ENCODE measurements around the gene BHLHA15. TPM values are rescaled to one million over a fixed set of nuclear protein-coding genes. Genes with fewer than 3 reads are reported as not detected.
"Not testable (repeated sequence)": the region's sequence is repeated elsewhere in the genome, so short reads cannot be mapped to it uniquely, and the experiment has no call there.

BHLHA15 gene
- total RNA-seq, 1 experiment from 2014 or later: 2.4 TPM

DNA sequence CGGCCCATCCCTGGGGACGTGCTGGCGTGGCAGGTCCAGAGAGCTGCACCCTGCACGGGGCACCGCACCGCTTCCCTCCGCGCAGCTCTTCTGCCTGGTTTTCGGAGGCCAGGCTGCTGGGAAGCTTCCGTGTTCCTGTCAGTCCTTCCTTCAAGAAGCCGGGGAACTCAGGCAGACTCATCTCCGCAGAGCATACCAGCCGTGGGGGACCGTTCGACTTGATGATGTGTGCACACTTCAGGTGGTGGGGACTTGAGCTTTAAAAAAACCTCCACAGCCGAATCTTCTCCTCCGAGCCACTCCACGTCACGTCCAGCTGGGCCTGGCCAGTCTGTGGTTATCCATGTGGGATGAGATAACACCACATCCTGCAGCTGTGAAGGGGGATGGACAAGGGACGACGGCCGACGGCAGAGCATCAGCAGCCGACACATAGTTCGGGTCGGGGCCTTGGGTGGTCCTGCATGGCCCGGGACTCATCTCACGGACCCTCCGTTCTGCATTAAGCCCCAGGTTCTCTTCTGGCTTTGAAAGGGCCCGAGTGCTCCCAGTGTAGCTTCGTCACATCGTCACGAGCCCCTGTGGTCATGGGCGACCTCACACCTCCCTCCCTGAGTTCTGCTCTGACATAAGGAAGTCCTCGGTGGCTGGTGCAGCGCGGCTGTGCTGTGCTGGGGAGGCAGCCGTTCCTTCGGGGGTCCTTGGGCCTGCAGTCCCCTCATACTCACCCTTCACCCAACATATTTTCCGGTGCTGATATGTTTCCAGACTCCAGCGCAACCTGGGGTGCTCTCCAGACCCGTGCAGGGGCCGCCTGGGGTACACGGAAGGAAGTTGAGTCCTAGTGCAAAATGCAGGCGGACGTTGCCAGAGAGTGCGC is 4.5 kb upstream of the BHLHA15 start:
- no peak for DNase-seq (ENCODE audit: extremely low read depth, low read depth)

DNA sequence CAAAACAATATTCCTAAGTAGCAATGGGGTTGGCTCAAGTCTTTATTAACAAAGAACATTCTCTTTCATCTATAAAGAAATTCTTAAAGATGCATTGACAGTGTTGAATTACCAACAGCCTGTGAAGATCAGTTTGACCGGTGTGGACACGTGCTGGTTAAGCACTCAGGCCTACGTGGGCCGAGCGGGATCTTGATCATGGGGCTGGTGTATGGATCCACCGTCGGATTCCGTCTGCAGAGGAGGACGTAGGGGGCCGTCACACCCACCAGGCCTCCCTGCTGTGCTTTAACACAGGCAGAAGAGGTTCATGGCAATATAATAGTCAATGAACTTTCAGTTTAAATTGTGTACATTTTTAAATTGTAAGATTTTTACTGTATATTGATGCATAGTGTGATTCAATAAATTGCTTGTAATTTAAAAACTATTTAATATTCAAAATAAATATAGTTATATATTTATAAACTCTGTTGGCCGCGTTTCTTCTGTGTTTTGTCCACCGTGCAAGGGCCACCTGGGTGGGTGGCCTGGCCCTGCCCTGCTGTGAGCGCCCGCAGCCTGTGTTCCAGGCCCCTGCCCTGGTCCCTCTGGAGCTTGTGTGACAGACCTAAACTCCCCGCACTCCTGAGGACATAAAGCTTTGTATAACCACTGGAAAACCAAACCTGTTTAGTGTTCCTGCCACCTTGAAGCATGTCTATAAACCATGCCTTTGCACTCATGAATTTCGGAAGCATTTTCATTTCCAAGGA is 1.9 kb upstream of the BHLHA15 start:
- DNase-seq (ENCODE audit: extremely low read depth, low read depth): no peak

DNA sequence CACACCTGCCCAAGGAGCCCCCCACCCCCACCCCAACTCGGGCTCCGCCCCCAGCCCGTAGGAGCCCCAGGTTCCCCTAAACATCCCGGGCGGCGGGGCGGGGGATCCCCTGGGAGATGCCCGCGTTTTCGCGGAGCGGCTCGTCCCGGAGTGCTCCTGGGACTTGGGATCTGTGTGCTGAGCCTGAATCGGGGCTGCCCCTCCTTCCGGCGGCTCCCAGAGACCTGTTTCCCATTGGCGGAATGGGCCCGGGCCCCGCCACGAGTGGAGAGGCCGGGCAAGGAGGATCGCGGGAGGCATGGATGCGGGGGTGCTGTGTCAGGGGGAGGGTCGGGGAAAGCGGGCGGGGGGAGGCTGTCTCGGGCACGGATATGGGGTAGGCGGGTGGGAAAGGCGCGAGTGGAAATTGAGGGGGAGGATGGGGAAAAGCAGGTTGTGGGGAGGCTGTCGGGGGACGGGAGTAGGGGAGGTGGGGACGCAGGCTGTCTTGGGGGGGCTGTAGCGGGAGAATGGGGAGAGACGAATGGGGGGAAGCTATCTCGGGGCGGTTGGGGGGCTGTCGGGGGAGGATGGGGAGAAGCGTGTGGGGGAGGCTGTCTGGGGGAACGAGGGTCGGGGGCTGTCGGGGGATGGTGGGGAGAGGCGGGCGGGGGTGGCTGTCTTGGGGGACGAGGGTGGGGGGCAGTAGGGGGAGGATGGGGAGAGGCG is 572 bp upstream of the BHLHA15 start:
- DNase-seq (ENCODE audit: extremely low read depth, low read depth): no peak

DNA sequence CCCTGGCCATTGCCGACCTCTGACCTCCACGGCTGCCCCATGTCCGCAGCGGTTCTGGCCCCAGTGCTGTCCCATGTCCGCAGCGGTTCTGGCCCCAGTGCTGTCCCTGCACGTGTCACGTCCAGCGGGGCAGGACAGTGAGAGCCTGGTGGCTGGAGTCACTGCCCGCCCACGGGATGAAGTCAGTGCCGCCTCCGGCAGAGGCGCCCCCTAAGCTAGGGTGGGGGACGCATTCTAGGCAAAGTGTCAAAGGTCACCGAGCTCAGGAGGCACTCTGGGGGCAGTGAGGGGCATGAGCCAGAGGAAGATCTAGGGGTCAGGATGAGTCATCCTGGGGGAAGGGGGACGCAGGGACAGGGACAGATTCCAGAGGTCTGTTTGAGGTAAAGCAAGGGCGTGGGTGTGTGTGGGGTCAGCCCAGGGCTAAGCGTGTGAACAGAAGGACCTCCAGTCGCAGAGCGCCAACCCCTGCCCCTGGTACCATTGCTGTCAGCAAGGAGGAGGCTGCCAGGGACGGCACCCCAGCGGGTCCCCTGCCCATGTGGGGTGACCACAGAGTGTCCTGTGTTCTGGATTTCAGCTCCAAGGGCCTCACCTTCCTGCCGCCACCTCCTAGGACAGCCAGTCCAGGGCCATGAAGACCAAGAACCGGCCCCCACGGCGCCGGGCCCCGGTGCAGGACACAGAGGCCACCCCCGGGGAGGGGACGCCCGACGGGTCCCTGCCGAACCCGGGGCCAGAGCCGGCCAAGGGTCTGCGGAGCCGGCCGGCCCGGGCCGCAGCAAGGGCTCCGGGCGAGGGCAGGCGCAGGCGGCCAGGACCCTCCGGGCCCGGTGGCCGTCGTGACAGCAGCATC is 665 bp downstream of the BHLHA15 start:
- DNase-seq (ENCODE audit: extremely low read depth, low read depth): no peak

DNA sequence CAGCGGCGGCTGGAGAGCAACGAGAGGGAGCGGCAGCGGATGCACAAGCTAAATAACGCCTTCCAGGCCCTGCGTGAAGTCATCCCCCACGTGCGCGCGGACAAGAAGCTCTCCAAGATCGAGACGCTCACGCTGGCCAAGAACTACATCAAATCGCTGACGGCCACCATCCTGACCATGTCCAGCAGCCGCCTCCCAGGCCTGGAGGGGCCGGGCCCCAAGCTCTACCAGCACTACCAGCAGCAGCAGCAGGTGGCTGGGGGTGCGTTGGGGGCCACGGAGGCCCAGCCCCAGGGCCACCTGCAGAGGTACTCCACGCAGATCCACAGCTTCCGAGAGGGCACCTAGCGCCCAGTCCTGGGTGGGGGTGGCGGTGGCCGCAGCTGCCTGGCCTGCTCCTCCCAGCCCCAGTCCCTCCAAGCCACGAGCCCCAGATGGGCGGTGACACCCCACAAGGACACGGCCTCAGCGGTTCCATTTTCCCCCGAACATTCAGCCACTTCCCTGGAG is 1.3 kb downstream of the BHLHA15 start:
- DNase-seq (ENCODE audit: extremely low read depth, low read depth): no peak

DNA sequence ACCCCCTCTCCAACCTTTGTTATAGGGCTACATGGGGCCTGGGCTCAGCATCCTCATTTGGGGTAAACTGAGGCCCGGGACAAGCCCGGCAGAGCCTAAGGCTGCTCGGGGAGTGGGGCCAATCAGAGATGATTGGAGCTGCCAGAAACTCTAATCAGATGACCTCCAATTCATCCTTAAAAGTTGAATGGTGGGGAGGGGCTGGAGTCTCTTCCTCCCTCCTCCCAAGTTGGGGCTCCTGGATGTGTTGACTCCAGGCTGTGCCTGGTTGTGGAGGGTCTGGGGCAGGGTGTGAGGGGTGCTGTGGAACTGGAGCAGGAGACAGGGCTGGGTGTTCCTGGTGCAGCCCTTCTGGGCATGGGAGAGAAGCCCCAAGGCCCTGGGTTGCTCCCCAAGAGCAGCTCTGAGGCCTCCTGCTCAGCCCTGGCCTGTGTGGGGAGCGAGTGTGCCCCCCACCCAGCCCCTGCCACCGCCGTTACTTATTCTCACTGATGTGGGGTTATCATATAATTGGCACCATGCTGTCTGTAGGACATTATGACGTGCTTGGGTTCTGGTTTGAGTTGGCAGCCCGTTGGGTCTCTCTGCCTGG is 2.2 kb downstream of the BHLHA15 start:
- DNase-seq (ENCODE audit: extremely low read depth, low read depth): no peak

DNA sequence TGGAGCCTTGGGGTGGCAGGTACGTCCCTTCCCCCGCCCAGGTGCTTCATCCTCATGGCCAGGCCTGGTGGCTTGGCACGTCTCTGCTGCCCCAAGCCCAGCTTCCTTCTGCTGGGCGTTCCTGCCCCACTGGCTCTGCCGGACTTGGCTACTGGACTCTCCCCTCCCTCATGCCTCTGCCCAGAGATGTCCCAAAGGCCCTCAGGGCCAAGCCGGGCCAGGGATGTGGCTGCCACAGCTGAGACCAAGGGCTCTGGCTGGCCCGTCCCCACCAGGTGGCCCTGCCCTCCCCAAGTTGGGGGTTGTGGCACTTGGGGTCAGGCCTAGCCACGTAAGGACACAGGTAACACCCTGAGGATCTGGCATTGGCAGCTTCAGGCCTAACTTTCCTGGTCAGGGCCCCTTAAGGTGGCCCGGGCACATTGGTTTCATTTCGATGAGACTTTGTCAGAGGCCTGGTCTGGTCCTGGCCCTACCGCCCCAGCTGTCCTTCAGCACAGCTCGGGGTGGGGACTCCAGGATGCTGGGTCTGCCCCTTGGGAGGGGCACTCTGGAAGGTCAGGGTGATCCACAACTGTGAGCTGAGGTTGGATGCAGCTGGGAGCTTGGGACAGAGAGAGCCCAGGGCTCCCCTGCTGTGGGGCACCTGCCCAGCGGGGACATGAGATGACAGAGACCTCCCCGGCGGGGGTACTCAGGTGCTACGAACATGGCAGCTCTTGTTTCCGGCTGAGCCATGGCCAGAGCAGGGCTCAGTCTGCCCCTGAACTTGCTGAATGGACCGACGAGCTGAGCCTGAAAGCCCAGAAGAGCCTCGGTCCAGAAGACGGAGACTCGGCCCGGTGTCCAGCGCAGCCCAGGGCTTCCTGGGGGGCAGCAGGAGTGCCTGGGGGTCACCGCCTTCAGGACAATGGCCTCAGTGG is 2.9 kb downstream of the BHLHA15 start:
- no peak for DNase-seq (ENCODE audit: extremely low read depth, low read depth)

DNA sequence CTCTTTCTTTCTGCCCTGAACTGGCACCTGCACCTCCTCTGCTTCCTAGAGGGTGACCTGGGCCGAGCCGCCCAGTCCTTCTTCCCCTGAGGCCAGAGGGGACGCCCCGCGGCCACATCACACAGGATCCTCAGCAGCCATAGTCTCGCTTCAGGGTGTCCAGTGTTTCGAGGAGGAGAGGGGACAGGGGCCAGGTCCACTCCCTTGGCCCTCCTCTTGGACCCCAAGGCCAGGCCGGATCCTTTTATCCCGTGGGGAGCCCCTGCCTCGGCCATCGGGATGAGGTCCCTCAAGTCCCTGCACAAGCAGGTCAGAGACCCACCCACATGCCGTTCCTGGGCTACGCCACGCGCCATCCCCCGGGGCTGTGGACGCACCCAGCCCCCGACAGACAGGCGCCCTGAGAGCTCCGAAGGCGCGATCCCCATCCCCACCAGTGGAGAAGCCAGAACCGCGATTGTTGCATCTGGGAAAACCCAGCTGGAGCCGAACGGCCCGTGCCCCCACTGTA is 3.6 kb downstream of the BHLHA15 start:
- no peak for DNase-seq (ENCODE audit: extremely low read depth, low read depth)

DNA sequence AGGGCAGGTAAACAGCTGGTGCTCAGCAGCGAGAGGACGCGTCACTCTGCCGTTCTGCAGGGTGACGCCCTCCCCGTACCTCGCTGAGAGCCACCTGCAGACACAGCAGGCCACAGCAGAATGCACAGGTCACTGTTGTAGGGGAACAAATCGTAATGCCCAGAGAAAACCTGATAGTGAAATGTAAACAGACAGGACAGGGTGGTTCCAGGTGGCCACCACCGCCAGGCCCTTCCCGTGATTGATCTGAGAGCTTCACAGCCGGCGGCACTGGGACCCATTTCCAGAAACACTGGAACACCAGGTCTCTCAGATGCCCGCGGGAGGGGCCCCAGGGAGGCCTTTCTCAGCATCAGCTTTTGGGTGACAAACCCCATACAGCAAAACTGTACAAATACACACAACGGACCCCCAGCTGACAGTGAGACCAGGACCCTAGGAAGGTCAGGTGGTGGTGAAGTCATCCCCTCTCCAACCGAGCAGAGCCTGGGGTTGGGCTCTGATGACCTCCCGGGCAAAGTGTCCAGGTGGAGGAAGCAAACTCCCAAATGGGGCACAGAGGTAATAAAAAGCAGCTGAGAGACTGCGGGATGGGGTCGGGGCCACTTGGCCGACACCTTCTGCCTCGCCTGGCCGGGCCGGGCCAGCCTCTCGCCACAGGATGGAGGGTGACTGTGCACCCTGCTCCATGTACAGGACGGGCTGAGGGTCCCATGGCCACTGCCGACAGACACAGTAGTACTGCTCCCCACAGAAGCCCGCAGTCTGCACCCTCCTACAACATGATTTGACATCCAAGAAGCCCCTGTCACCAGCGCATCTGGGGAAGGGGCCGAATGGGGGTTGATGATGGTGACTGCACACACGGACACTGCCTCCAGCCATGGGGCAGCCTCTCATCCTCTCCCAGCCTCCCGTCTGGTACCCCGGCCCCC is 4.6 kb downstream of the BHLHA15 start:
- no peak for DNase-seq (ENCODE audit: extremely low read depth, low read depth)

DNA sequence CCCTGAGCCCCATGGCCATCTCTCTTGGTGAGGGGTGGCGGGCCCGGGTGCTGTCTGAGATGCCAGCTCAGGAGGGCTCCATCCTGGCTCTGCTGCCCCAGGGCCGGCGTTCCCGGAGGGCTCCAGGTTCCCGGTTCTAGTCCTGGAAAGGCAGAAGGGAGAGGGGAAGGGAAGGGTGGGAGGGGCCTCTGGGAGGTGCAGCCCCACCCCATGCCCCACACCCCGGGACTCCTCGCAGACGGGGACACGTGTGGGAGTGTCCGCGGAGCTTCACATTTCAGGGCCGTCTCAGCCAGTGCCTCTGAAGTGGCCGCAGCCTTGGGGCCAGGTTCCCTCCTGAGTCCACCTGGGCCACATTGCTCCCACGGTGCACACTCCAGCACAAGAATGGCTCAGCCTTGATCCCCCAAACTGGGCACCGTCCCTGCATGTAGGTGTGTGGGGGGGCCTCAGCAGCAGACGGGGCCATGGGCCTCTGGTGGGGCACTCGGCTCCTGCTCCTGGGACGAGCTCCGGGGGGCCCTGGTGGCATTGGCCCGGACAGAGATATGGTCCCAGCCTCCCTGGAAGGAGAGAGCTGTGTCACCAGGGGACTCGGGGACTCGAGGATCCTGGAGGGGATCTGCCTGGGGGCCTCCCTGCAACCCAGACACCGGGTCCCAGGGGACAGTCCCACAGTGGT is 5.8 kb downstream of the BHLHA15 start:
- no peak for DNase-seq (ENCODE audit: extremely low read depth, low read depth)

DNA sequence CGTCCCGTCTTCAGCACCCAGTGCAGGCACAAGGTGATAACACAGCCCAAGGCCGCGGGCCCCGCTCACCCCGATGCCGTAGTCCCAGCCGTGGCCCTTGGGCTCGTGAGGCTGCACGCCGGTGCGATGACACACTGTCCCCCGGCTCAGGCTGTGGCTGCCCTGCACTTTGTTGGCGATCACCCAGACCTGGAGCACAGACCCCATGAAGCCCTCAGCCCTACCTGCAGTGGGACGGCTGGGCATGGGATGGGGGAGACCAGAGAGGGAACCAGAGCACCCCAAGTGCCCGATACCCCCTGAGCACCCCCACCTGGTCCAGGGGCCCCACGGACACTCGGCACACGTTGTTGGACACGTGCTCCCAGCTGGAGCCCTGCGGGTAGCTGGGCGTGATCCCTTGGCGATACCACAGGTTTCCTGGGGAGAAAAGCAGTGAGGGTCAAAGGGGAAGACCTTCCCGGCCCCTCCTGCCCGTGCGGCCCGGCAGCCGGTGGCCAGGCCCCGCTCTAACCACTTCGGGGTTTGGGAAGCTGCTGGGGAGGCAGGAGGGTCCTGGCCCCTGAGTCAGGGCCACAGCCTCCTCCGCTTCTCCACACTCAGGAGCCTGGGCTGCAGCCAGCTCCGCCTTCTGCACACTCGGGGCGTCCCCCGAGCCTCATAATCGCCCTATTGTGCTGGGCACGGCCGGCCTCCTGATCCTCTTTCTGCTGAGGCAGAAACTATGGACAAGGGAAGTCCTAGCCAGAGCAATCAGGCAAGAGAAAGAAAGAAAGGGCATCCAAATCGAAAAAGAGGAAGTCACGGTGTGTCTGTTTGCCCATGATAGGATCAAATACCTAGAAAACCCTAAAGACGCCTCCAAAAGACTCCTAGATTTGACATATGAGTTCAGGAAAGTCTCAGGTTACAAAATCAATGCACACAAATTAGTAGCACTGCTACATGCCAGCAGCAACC is 6.7 kb downstream of the BHLHA15 start:
- no peak for DNase-seq (ENCODE audit: extremely low read depth, low read depth)

DNA sequence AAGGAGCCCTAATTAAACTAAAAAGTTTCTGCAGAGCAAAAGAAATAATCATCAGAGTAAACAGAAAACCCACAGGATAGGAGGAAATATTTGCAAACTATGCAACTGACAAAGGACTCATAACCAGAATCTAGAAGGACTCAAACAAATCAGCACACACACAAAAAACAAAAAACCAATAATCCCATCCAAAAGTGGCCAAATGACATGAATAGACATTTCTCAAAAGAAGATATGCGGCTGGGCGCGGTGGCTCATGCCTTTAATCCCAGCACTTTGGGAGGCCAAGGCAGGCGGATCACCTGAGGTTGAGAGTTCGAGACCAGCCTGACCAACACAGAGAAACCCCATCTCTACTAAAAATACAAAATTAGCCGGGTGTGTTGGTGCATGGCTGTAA is 8.1 kb downstream of the BHLHA15 start:
- not testable (repeated sequence) for DNase-seq (ENCODE audit: extremely low read depth, low read depth)

DNA sequence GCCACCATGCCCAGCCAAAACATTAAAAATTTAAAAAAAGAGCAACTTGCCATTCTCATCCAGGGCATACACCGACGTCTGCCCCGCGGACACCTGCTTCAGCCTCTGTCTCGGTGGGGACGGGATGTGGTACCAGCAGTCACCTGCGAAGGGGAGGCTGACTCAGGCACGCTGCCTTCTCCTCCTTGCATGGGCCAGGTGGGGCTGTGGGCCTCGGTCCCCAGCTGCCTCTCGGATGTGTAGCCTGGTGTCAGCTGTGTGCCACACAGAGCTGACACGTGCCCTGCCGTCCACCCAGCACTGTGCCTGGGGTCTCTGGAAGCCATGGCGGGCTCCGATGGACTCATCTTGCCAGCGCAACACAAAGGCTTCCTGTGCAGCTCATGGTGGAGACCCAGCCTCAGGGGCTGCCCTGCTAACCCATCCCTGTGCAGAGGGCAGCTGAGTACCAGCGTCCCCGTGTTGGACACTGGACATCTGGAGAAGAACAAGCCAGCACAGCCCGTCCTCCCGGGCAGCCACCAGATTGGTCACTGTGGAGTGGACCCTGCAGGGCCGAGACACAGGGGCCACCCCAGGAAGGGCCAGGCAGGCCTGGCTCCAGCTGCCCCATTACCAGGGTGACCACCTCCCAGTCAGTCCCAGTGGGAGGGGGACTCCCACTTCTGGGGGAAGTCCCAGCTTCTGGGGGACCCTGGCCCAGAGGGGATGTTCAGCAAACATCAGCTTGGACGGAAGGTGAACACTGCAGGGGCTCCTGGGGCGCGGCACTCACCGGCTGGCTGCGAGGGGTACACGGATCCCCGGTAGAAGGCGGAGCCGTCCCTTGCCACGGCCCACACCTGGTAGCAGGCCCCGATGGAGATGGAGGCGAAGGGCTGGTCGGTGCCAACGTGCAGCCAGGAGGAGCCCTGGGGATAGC is 10.6 kb downstream of the BHLHA15 start:
- no peak for DNase-seq (ENCODE audit: extremely low read depth, low read depth)

DNA sequence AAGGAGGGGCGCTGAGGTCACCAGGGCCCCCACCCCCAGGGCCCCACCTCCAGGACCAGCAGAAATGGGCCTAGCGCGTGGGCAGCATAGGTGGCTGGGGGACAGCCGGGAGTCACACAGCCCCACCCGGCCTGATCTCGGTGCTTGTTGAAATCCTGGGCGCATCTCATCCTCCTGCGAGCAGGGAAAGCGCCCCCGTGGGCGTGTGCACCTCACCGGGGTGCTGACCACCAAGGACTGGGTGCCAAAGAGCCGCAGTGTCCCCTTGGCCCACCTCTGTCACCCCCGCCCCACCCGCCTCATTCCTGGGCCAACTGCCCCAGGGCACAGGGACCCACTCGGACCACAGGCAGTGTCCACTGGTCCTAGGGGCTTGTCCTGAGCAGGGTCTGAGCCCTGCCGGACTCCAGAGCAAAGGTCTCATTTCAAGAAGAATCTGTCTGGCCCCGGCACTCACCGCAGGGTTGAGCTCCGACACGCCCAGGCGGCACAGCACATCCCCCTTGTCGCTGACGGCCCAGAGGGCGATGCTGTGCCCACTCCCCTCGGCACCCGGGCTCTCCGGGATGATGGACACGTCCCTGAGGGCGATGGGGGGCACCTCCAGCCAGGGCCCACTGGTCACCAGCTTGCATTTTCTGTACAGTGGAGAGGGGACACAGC is 11.4 kb downstream of the BHLHA15 start:
- no peak for DNase-seq (ENCODE audit: extremely low read depth, low read depth)

Data from NCI-H460 (cell line).